ENCODE results near the gene ZNF281. TPM values are rescaled to one million over a fixed set of nuclear protein-coding genes. Genes with fewer than 3 reads are reported as not detected.

Gene ZNF281
- total and polyA plus RNA-seq, 9 donors, result 8.8 to 16.7 (median 12.6) TPM

Other genes starting within 250 kb of the ZNF281 start
- 3.1 TPM for gene KIF14, start 210.7 kb upstream of the ZNF281 start, total RNA-seq
- gene KIF14, start 210.7 kb upstream of the ZNF281 start, polyA plus RNA-seq (ENCODE audit: insufficient read depth in 1 of 8, insufficient read length in 8 of 8, low replicate concordance in 1 of 8), result 1 to 10 TPM; 2.5 to 5.5 (median 3.9) TPM